ENCODE results near the gene REX1BD.

Gene REX1BD

GRCh38 chr19:18574691-18575291 is 13.8 kb upstream of the REX1BD start:
- H3K27me3 ChIP-seq (replicated peaks), result no peaks in the 10 kb centered on the region
- no peak for TF ChIP-seq CTCF (IDR thresholded peaks at IDR 0.05; ENCODE audit: low read depth, low read length, missing control alignments)
- DNase-seq, result no peak
- H3K4me3 ChIP-seq (ENCODE audit: low read depth, low read length), result no peak overlapping the region
- no peak overlapping the region for H3K27ac ChIP-seq
- peaks cover 48% of the 10 kb centered on the region for H3K36me3 ChIP-seq (replicated peaks)
- in situ Hi-C loops (cut with HindIII; ENCODE audit: low pct_ligation_motif_present, low sequenced_read_pairs), result loop anchor here (25.0 kb wide), 1 partner anchor 288 kb away; no protein-coding TSS in a partner anchor

- no peak overlapping the region for H3K27ac ChIP-seq
- in situ Hi-C loops (cut with HindIII; ENCODE audit: low pct_ligation_motif_present, low sequenced_read_pairs), result loop anchor here (25.0 kb wide), 1 partner anchor 286 kb away; no protein-coding TSS in a partner anchor
- no peak overlapping the region for H3K4me3 ChIP-seq (ENCODE audit: low read depth, low read length)
- H3K27me3 ChIP-seq (replicated peaks), result no peaks in the 10 kb centered on the region
- no peak for DNase-seq
- no peak for TF ChIP-seq CTCF (IDR thresholded peaks at IDR 0.05; ENCODE audit: low read depth, low read length, missing control alignments)
- peaks cover 44% of the 10 kb centered on the region for H3K36me3 ChIP-seq (replicated peaks)
Observed at GRCh38 chr19:18576383-18576782, 12.2 kb upstream of the REX1BD start.

- TF ChIP-seq CTCF (IDR thresholded peaks at IDR 0.05; ENCODE audit: low read depth, low read length, missing control alignments), result no peak
- peaks cover 44% of the 10 kb centered on the region for H3K36me3 ChIP-seq (replicated peaks)
Observed at GRCh38 chr19:18577365-18577914, 11.2 kb upstream of the REX1BD start.

GRCh38 chr19:18580311-18580710 is 8.3 kb upstream of the REX1BD start:
- Histone ChIP-seq H3K27me3 (replicated peaks) (no peaks in the 10 kb centered on the region), H3K27ac (no peak overlapping the region), H3K4me3 (ENCODE audit: low read depth, low read length) (no peak overlapping the region), H3K36me3 (replicated peaks) (peaks cover 18% of the 10 kb centered on the region)
- in situ Hi-C loops (cut with HindIII; ENCODE audit: low pct_ligation_motif_present, low sequenced_read_pairs), result loop anchor here (25.0 kb wide), 1 partner anchor 282 kb away; no protein-coding TSS in a partner anchor
- no peak for DNase-seq
- no peak for TF ChIP-seq CTCF (IDR thresholded peaks at IDR 0.05; ENCODE audit: low read depth, low read length, missing control alignments)

More at GRCh38 chr19:18577365-18577914, 11.2 kb upstream of the REX1BD start:
- in situ Hi-C loops (cut with HindIII; ENCODE audit: low pct_ligation_motif_present, low sequenced_read_pairs), result loop anchor here (25.0 kb wide), 1 partner anchor 285 kb away; no protein-coding TSS in a partner anchor
- no peak overlapping the region for H3K27ac ChIP-seq
- no peak for DNase-seq
- H3K27me3 ChIP-seq (replicated peaks), result no peaks in the 10 kb centered on the region
- H3K4me3 ChIP-seq (ENCODE audit: low read depth, low read length), result no peak overlapping the region

GRCh38 chr19:18586306-18586705 is 2.3 kb upstream of the REX1BD start:
- no peak overlapping the region for H3K4me3 ChIP-seq (ENCODE audit: low read depth, low read length)
- DNase-seq, result no peak
- TF ChIP-seq CTCF (IDR thresholded peaks at IDR 0.05; ENCODE audit: low read depth, low read length, missing control alignments), result no peak
- in situ Hi-C loops (cut with HindIII; ENCODE audit: low pct_ligation_motif_present, low sequenced_read_pairs), result loop anchor here (25.0 kb wide), 1 partner anchor 276 kb away; no protein-coding TSS in a partner anchor
- H3K36me3 ChIP-seq (replicated peaks), result peaks cover 6% of the 10 kb centered on the region
- no peaks in the 10 kb centered on the region for H3K27me3 ChIP-seq (replicated peaks)
- no peak overlapping the region for H3K27ac ChIP-seq
